Lung (tissue), 12 donors: ENCODE measurements around the gene FUNDC1. TPM values are rescaled to one million over a fixed set of nuclear protein-coding genes. Genes with fewer than 3 reads are reported as not detected.

Experiments
- ATAC-seq: fragments of 200-7000 bp; cut with Tn5 transposase; one replicate; pipeline ENCODE4 v1.9.1; 2020; ENCODE audit warnings: moderate number of reproducible peaks; ENCODE audit not compliant: insufficient read depth, low FRiP score
- DNase-seq, 3 donors: peaks; one replicate each; pipeline ENCODE4 v3.0.0-alpha.2; 2013 to 2017
- H3K27ac ChIP-seq, 2 donors: one replicate each; pipeline ENCODE4 v1.5.1; 2013; ENCODE audit warnings: mild to moderate bottlenecking in 2 of 2, moderate library complexity in 2 of 2, control low read depth in 1 of 2, inconsistent platforms in 1 of 2, low read depth in 1 of 2, low read length in 1 of 2
- H3K27me3 ChIP-seq, 3 donors: one replicate each; pipeline ENCODE4 v1.5.1; 2013; ENCODE audit warnings: low read length in 2 of 3; ENCODE audit not compliant: control insufficient read depth in 3 of 3, insufficient read depth in 3 of 3
- H3K36me3 ChIP-seq, 4 donors: one replicate each; pipeline ENCODE4 v1.5.1; 2013; ENCODE audit warnings: low read length in 4 of 4, mild to moderate bottlenecking in 1 of 4, moderate library complexity in 1 of 4; ENCODE audit not compliant: control insufficient read depth in 4 of 4, insufficient read depth in 4 of 4
- H3K4me1 ChIP-seq, 5 donors: one replicate each; pipeline ENCODE4 v1.5.1; 2013; ENCODE audit warnings: low read length in 5 of 5, mild to moderate bottlenecking in 2 of 5, moderate library complexity in 1 of 5; ENCODE audit not compliant: control insufficient read depth in 5 of 5, insufficient read depth in 5 of 5
- H3K4me3 ChIP-seq: one replicate; pipeline ENCODE4 v1.5.1; 2013; ENCODE audit warnings: mild to moderate bottlenecking, control low read depth, moderate library complexity
- H3K9ac ChIP-seq, 2 donors: one replicate each; pipeline ENCODE4 v1.5.1; 2013; ENCODE audit warnings: low read length in 2 of 2, control low read depth in 1 of 2; ENCODE audit not compliant: insufficient read depth in 1 of 2
- H3K9me3 ChIP-seq, 4 donors: one replicate each; pipeline ENCODE4 v1.5.1; 2013; ENCODE audit warnings: low read length in 3 of 4, mild to moderate bottlenecking in 1 of 4, moderate library complexity in 1 of 4; ENCODE audit not compliant: control insufficient read depth in 4 of 4, insufficient read depth in 3 of 4
- WGBS, 2 donors: extraction: QIAGEN DNeasy Blood & Tissue Kit; methylation state at CpG; one replicate each; pipeline ENCODE4 v1.1.7; 2013; 5-methylcytosine and 5-hydroxymethylcytosine counted together
- polyA plus RNA-seq, 2 donors: library from polyadenylated mRNA; stranded (reverse); fragments of 200-250 nt; gene quantifications; one replicate each; pipeline ENCODE4 v1.2.1, GENCODE V29; 2013
- total RNA-seq, 2 donors: library from RNA; depleted of rRNA in 1 of 2; stranded (reverse); fragments of >200 nt in 1 of 2; gene quantifications; one replicate each; pipeline ENCODE4 v1.2.1, GENCODE V29; 2014 to 2021
- TF ChIP-seq, protein P1 (sequence below): IDR thresholded peaks from 2 replicates; pipeline ENCODE4 v1.5.1; 2012; ENCODE audit warnings: mild to moderate bottlenecking; ENCODE audit errors: control extremely low read depth, extremely low read depth
- donor health status: control.
- donor health status: control.
- donor health status: Bipolar disorder and iron deficiency.
- donor health status: healthy.
- donor health status: DM: yes; HTN: yes; CAD: no.

The FUNDC1 gene
- total and polyA plus RNA-seq, 4 donors = 10.0 to 16.0 (median 13.5) TPM

DNA sequence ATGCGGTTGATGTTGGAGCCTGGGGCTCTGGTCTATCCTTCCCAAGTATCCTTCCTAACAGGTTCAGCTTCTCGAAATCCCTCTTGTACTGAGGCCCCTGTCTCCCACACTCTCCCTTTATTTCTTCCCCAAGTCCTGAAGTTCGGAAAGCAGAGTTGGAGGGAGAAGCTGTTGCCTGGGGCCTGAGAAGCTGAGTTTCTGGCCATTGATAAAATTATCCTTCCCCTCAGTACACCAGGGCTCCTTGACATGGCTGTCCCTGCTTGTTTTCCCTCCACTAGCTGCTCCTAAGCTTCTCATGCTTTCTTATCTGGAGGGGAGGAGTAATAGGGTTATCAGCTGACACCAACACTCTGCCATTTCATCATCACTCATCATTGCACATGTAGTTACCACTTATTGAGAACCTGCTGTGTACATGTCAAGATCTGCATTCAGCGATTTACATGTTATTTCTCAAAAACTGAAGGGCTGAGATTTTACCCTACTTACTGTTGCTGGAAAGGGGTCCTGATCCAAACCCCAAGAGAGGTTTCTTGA, 58.0 kb downstream of the FUNDC1 start:
- Histone ChIP-seq H3K27me3 (peaks cover 0 to 17% (median 3%) of the 10 kb centered on the region in 3 donors), H3K27ac (no peak overlapping the region), H3K36me3 (no peaks in the 10 kb centered on the region), H3K9ac (no peak overlapping the region), H3K4me1 (no peaks in the 10 kb centered on the region), H3K9me3 (peaks cover 0 to 5% (median 0%) of the 10 kb centered on the region in 4 donors), H3K4me3 (no peak overlapping the region)
- TF ChIP-seq, protein P1, sequence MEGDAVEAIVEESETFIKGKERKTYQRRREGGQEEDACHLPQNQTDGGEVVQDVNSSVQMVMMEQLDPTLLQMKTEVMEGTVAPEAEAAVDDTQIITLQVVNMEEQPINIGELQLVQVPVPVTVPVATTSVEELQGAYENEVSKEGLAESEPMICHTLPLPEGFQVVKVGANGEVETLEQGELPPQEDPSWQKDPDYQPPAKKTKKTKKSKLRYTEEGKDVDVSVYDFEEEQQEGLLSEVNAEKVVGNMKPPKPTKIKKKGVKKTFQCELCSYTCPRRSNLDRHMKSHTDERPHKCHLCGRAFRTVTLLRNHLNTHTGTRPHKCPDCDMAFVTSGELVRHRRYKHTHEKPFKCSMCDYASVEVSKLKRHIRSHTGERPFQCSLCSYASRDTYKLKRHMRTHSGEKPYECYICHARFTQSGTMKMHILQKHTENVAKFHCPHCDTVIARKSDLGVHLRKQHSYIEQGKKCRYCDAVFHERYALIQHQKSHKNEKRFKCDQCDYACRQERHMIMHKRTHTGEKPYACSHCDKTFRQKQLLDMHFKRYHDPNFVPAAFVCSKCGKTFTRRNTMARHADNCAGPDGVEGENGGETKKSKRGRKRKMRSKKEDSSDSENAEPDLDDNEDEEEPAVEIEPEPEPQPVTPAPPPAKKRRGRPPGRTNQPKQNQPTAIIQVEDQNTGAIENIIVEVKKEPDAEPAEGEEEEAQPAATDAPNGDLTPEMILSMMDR = no peak
- 81 to 86% methylated on average over 4 of the region's 4 CpGs for WGBS, 2 donors
- ATAC-seq (no peak), DNase-seq (no peak)

DNA sequence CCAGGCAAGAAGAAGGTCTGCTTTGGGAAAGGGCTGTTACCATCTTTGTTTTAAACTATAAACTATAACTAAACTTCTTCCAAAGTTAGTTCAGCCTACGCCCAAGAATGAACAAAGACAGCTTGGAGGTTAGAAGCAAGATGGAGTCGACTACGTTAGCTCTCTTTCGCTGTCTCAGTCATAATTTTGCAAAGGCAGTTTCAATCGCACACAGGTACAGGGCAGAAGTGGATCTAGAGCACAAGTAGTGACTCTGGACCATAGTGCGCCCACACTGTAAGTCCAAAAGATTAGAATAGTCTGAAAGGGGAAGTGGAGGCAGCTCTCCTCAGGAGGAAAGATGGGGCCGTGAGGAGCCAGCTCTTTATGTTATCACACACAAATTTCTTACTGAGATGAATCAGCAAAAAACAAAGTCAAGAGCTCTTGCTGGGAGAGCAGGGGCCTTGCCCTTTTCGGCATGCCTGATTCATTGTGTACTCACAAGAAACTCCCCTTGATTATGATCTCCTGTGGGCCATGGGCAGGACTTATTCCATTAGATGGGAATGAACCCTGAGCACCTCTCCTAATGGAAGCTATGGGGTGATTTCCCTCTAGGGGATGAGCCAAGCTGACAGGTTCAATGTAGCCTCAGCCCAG, 58.6 kb downstream of the FUNDC1 start:
- ATAC-seq (no peak), DNase-seq (no peak)
- H3K9me3 ChIP-seq = peaks cover 0 to 5% (median 0%) of the 10 kb centered on the region in 4 donors
- no peak overlapping the region for H3K4me3 ChIP-seq
- whole genome bisulfite sequencing, 2 donors = 86 to 87% methylated on average over 8 of the region's 8 CpGs
- TF ChIP-seq, protein P1 = no peak
- H3K4me1 ChIP-seq = no peaks in the 10 kb centered on the region
- peaks cover 0 to 17% (median 3%) of the 10 kb centered on the region in 3 donors for H3K27me3 ChIP-seq
- H3K36me3 ChIP-seq = no peaks in the 10 kb centered on the region
- H3K9ac ChIP-seq = no peak overlapping the region
- H3K27ac ChIP-seq = no peak overlapping the region

DNA sequence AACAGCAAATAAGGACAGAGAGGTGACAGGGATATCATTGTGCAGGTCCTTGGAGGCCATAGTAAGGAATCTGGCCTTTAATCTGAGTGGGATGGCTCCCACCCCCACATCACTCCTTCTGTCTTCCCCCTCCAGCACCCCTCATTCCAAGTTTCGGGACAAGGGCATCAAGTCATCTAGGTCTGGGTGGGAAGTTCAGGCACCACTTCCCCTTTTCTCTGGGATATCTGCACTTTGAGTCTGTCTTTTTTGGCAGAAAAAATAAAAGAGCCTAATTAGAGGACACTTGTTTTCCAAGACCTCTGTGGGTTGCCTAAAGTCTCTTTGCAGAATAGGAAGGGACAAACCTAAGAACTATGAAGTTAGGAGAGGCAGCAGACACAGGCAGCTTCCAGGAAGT, 60.1 kb downstream of the FUNDC1 start:
- WGBS, 2 donors = 78 to 81% methylated on average over 1 of the region's 1 CpG
- no peak for ATAC-seq
- peaks cover 0 to 24% (median 7%) of the 10 kb centered on the region in 3 donors for H3K27me3 ChIP-seq

More for the DNA sequence above, 60.1 kb downstream of the FUNDC1 start:
- no peak overlapping the region for H3K9ac ChIP-seq
- TF ChIP-seq, protein P1 = no peak
- no peaks in the 10 kb centered on the region for H3K4me1 ChIP-seq
- H3K9me3 ChIP-seq = peaks cover 0 to 5% (median 0%) of the 10 kb centered on the region in 4 donors
- H3K36me3 ChIP-seq = no peaks in the 10 kb centered on the region
- no peak for DNase-seq
- no peak overlapping the region for H3K4me3 ChIP-seq
- H3K27ac ChIP-seq = no peak overlapping the region
